ENCODE results near the gene PRKCA. TPM values are rescaled to one million over a fixed set of nuclear protein-coding genes. Genes with fewer than 3 reads are reported as not detected.

PRKCA gene
- total and polyA plus RNA-seq, 9 of the 15 experiments (the other 6 are each of a cell fraction or from before 2014, with no cell fraction given) = 3.2 to 33.0 (median 17.8) TPM

DNA sequence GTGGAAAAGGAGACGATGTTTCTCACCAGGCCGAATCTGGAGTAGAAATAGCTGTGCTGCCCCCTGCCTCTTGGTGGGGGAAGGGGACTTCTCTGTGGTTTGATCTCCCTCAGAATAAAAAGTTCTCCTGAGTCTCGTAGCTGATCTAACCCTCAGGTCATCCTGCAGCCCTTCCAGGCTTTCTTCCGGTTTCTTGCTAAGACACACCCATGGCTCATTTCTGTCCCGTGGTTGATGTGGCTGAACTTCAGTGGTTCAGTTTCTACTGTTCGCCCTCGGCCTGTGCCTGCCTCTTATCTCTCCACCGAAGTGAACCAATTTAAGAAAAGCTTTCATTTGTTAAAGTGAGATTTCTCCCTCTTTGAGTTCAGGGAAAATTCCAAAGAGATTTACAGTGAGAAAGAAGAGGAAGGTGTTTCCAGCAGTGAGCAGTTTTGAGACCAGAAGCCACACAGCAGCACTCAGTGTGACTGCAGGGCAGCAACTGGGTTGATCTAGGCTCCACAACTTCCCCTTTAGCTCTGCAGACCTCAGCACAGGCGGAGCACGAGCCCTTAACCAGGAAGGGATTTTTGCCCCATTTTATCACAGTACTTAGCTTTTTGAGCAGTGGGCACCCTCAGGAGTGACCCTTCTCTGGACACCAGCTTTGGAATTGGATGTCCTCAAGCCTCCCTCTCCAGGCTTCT lies 497.6 kb downstream of the PRKCA start:
- CTCF ChIA-PET (ENCODE audit: low intra/inter-chr PET ratio) = no interaction called here
- in situ Hi-C loops (cut with MboI) = no loop called here
- no peak for ATAC-seq
- TF ChIP-seq ZNF282 (CRISPR knock-in tag; IDR thresholded peaks at IDR 0.05) = no peak
- TF ChIP-seq MEIS2 (IDR thresholded peaks at IDR 0.05; ENCODE audit: partially characterized antibody) = no peak
- TF ChIP-seq RBM39 (optimal IDR thresholded peaks at IDR 0.05; ENCODE audit: low read depth, low read length) = no peak
- no peak for TF ChIP-seq ZBTB17 (CRISPR knock-in tag; IDR thresholded peaks at IDR 0.05)
- no peak for TF ChIP-seq ZNF609 (CRISPR knock-in tag; IDR thresholded peaks at IDR 0.05; ENCODE audit: borderline replicate concordance)
- TF ChIP-seq, protein P1, sequence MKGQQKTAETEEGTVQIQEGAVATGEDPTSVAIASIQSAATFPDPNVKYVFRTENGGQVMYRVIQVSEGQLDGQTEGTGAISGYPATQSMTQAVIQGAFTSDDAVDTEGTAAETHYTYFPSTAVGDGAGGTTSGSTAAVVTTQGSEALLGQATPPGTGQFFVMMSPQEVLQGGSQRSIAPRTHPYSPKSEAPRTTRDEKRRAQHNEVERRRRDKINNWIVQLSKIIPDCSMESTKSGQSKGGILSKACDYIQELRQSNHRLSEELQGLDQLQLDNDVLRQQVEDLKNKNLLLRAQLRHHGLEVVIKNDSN (CRISPR knock-in tag; IDR thresholded peaks at IDR 0.05) = no peak
- TF ChIP-seq, protein P2, sequence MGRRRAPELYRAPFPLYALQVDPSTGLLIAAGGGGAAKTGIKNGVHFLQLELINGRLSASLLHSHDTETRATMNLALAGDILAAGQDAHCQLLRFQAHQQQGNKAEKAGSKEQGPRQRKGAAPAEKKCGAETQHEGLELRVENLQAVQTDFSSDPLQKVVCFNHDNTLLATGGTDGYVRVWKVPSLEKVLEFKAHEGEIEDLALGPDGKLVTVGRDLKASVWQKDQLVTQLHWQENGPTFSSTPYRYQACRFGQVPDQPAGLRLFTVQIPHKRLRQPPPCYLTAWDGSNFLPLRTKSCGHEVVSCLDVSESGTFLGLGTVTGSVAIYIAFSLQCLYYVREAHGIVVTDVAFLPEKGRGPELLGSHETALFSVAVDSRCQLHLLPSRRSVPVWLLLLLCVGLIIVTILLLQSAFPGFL (CRISPR knock-in tag; IDR thresholded peaks at IDR 0.05) = no peak
- no peak for TF ChIP-seq NR2C1 (IDR thresholded peaks at IDR 0.05)
- TF ChIP-seq NR2C1 (tag; IDR thresholded peaks at IDR 0.05) = no peak
- TF ChIP-seq ZNF212 (CRISPR knock-in tag; IDR thresholded peaks at IDR 0.05) = no peak
- no peak for TF ChIP-seq MYBL2 (IDR thresholded peaks at IDR 0.05; ENCODE audit: low read depth)
- TF ChIP-seq MYBL2 (CRISPR knock-in tag; IDR thresholded peaks at IDR 0.05; ENCODE audit: borderline replicate concordance) = no peak
- TF ChIP-seq ZNF134 (CRISPR knock-in tag; conservative IDR thresholded peaks at IDR 0.05) = no peak
- TF ChIP-seq NFYB (IDR thresholded peaks at IDR 0.05; ENCODE audit: extremely low read depth, insufficient read length) = no peak
- TF ChIP-seq GATAD2A (IDR thresholded peaks at IDR 0.05) = no peak
- TF ChIP-seq SETDB1 (IDR thresholded peaks at IDR 0.05; ENCODE audit: low read length) = no peak

More for the DNA sequence above, 497.6 kb downstream of the PRKCA start:
- 82% methylated on average over 10 of the region's 10 CpGs for WGBS (ENCODE audit: insufficient coverage, low coverage, missing lambda C conversion rate)
- Histone ChIP-seq H3K36me3 (ENCODE audit: control insufficient read depth, insufficient read depth, low read length) (peaks cover 18% of the 10 kb centered on the region; the same call in 2 of the 3 replicates), H3K79me2 (ENCODE audit: control insufficient read depth, insufficient read depth, low read length) (no peaks in the 10 kb centered on the region), H3K9ac (ENCODE audit: insufficient read depth in 1 of 2, low read depth in 2 of 2, low read length in 2 of 2) (no peak overlapping the region), H4K20me1 (replicated peaks; ENCODE audit: control insufficient read depth, insufficient read depth, low read length) (no peaks in the 10 kb centered on the region), H3K9me3 (replicated peaks; ENCODE audit: control insufficient read depth, insufficient read depth, low read depth, low read length) (0 out of 2 replicates have a peak, but pooled peaks cover 3% of the 10 kb centered on the region), H3K27me3 (ENCODE audit: control insufficient read depth in 2 of 2, insufficient read depth in 2 of 2, low read length in 2 of 2) (no peaks in the 10 kb centered on the region), H2AFZ (ENCODE audit: low read depth, low read length) (no peak overlapping the region), H3K9me1 (ENCODE audit: control insufficient read depth, insufficient read depth, low read length) (no peaks in the 10 kb centered on the region), H3K4me3 (no peak overlapping the region), H3K4me2 (ENCODE audit: insufficient read depth, low read length) (no peak overlapping the region), H3K27ac (ENCODE audit: extremely low read depth, low read depth, low read length) (no peak overlapping the region), H3K4me1 (replicated peaks in 1 of 2; ENCODE audit: control insufficient read depth in 2 of 2, insufficient read depth in 2 of 2, low read length in 2 of 2) (no peaks in the 10 kb centered on the region)
- no peak for DNase-seq (ENCODE audit: extremely low read depth in 1 of 4, low spot score in 3 of 4)
- intact Hi-C loops (cut with micrococcal nuclease) = no loop called here
- POLR2A ChIA-PET = interaction anchor here (0.7 kb wide), 1 partner anchor 14 kb away, joined by 3 read pairs; no protein-coding TSS in a partner anchor
- no peak for FAIRE-seq
- BruUV-seq (replicated peaks) = no TSS peak

Measured in K562 (cell line).